Right lobe of liver (tissue), 4 donors: Measurements from ENCODE around the gene MSMP.

Experiments used
- CTCF ChIP-seq, 4 donors: fragments of 200-600 bp in 3 of 4; fragments of 450-650 bp in 1 of 4; IDR thresholded peaks; one replicate each; pipeline versions ENCODE4 v1.5.1 to v1.8.0; 2016 to 2022; ENCODE audit warnings: antibody characterized with exemption in 4 of 4, mild to moderate bottlenecking in 2 of 4
- POLR2A ChIP-seq: fragments of 450-650 bp; IDR thresholded peaks from one replicate; pipeline ENCODE4 v1.6.1; 2017; ENCODE audit warnings: antibody characterized with exemption, mild to moderate bottlenecking
- donor health status: DM: no; HTN: no; CAD: no.
- donor health status: DM: no; HTN: no; CAD: no.
- donor health status: DM: no; HTN: yes; CAD: no.

GRCh38 chr9:35753466-35753865 lies 610 bp downstream of the MSMP start:
- TF ChIP-seq CTCF (IDR thresholded peaks at IDR 0.05) (no peak), POLR2A (no peak)
